Myocyte (in vitro differentiated cells): Measurements from ENCODE around the gene GPX2. TPM values are rescaled to one million over a fixed set of nuclear protein-coding genes. Genes with fewer than 3 reads are reported as not detected.
"Not testable (repeated sequence)": the region's sequence is repeated elsewhere in the genome, so short reads cannot be mapped to it uniquely, and the experiment has no call there.

Experiments used
- DNase-seq: peaks from one replicate; pipeline ENCODE4 v3.0.0-alpha.2; 2012; ENCODE audit warnings: low read depth
- total RNA-seq: library from RNA; depleted of rRNA; stranded (reverse); fragments of >200 nt; gene quantifications from 2 replicates; pipeline ENCODE4 v1.2.3, GENCODE V29; 2014

Gene GPX2
- total RNA-seq, 1 donor from 2014 or later: not detected

DNA sequence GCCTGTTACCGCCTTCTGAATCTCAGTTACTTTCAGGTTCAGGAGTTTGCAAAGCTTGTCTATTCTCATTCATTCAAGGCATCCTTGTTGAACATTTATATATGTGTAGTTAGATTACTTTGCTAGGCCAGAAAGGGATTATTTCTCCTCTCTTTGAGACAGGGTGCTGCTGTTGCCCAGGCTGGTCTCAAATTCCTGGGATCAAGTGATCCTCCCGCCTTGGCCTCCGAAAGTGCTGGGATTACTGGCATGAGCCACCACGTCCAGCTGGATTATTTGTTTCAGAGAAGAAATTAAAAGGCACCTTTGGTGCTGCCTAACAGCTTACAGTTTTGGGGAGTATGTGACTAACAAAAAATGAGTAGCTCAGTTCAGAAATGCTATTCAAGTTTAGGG lies 27.5 kb downstream of the GPX2 start:
- DNase-seq: no peak

DNA sequence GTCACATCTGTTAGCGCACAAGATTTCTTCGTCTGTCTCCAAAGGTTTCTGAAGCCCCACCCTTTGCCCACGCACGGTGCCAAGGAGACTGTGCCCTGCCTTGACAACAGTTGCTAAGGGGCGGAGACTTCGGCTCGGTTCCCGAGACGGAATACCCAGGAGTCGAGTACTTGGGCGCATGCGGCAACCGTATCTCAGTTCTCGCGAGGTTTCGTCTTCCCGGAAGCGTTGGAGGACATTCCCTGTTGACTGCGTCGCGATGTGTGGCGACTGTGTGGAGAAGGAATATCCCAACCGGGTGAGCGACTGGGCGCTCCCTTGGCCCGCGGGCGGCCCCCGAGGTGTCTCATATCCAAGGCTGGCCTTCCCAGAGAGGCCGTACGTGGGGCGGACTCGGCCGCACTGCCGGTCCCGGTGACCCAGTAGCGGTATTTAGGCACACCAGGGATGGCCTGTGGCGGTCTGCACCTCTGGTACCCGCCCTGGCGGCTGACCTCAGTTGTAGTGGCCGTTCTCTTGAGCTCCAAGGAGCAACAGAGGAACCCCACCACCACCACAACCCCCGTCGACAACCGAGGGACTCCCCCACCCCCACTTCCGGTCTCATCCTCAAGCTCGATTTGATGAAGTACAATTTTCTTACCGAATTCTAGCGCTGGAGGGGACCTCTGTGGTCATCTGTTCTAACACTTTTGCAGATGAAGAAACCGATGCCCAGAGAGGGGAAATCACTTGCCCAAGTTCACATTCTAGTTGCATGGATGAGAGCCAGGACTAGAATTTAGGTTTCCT lies 28.1 kb downstream of the GPX2 start, which contains the start of gene CHURC1:
Gene CHURC1, plus strand, starts transcription at position 219 of the 792 bp plus-strand sequence. Its CDS starts 41 bp downstream, at position 260.
- peak; percentile 100 for DNase-seq

DNA sequence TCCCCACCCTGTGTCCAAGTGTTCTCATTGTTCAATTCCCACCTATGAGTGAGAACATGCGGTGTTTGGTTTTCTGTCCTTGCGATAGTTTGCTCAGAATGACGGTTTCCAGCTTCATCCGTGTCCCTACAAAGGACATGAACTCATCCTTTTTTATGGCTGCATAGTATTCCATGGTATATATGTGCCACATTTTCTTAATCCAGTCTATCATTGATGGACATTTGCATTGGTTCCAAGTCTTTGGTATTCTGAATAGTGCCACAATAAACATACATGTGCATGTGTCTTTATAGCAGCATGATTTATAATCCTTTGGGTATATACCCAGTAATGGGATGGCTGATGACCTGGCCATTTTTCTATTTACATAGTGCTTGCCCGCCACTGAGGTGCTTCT lies 29.1 kb downstream of the GPX2 start:
- DNase-seq: not testable (repeated sequence)

DNA sequence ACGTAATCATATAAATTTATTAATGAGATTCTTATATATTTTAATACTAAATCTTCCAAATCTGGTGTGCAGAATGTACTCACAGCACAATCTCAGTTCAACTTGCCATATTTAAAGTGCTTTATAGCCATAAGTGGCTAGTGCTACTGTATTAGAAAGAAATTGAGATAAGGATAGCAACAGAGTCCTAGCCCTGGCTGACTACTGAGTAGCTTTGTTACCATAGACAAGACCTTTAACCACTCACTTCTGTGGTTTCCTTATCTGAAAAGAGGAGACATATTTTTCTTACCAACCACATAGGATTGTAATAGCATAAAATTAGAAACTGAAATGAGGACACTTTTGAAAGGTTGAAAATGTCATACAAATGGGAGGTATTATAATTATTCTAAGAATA lies 30.3 kb downstream of the GPX2 start:
- no peak for DNase-seq

DNA sequence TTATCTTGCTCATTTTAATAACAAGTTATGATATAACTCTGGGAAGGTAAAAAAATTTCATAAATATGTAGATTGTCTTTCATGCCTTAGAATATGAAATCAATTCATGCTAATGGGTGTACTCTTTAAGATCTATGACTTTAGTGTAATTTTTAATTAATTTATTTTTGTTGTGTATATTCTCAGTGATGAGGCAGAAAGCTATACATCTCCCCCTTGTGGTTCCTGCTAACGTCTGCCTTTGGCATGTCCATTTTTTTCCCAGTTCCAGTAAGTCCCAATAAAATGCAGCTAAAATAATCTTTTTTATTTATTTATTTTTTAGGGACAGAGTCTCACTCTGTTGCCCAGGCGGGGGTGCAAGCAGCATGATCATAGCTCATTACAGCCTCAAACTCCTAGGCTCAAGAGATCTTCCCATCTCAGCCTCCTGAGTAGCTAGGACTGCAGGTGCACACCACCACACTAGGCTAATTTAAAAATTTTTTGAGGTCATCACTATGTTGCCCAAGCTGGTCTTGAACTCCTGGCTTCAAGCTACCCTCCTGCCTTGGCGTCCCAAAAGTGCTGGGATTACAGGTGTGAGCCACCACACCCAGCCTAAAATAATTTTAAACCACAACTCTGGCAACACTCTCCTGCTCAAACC lies 31.6 kb downstream of the GPX2 start:
- DNase-seq: peak; percentile 24

DNA sequence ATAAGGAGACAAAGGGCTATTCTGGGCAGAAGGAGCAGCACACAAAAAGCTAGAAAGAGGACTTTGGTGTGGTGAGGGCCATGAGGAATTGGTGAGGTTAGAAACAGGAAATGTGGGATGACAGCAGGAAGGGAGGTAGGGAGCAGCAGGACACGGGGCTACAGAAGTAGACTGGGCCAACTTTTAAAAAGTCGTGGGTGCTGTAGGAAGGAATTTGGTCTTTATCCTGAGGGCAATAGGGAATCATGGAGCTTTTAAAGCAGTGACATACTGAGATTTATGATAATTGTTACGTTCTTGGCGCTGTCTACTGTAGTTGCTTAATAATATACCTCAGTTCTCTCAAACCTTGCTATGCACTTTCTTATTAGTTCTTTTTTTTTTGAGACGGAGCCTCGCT lies 36.5 kb downstream of the GPX2 start:
- no peak for DNase-seq

DNA sequence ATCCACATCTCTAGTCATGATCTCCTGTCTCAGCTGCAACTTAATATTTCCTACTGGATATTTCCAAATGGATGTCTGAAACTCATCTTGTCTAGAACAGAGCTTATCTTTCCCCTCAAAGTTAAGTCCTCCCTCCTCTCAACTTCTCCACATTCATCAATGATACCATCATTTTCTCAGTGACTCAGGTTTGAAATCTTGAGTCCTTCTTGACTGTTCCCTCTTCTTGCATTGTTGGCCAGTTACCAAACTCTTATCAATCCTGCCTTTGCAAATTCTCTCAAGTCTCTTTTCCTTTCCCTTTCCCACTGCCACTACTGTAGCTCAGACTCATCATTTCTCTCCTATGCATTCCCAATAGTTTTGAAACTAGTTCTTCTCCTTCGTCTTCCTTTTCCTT lies 42.6 kb downstream of the GPX2 start:
- DNase-seq: no peak

DNA sequence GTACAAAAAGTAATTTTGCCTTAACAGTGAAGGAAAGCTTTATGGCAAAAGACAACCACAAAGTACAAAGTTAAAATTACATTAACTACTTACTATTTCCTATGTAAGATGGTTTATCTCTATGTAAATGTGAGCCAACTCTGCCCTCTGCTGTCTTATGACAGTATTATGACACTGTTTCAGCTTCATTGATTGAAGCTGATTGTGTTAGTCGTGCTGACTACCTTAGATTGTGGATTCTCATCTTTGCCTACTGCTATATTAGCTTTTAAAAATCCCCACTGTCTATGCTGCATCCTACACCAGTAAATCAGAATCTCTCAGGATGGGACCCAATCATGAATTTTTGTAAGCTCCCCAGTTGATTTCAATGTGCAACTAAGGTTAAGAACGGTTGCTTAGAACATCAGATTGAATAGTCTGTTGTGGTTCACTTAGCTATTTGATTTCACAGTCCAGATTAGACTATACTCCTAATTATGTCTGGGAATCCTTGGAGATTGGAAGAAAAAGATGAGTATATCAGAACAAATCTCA lies 50.6 kb downstream of the GPX2 start:
- DNase-seq: peak; percentile 63

DNA sequence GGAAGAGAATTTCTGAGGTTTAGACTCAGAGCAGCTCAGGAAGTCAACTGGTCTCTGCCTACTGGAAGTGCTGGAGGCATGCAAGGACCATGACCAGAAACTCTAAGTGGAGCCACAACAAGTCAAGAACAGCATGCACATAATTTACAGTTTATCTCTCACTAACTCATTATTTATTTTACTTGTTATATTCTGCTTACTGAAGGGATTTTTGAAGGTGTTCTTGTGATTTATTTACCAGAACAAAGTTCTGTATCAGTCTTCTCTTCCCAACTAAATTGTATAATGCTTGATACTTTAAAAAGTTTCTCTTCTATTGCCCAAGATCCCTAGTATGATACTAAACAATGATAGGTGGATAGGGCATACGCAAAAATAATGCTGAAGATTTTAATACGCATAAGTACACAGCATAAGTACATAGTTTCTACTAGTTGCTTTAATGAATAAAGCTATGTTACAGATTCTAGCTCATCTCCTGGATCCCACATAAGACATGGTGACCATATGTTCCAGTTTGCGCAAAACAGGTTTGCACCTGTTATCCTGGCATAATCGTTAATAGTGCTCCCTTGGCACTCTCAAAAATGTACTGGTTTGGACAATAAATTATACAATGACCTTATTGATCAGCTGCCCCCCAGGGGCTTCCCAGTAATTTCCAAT lies 51.2 kb downstream of the GPX2 start:
- no peak for DNase-seq

DNA sequence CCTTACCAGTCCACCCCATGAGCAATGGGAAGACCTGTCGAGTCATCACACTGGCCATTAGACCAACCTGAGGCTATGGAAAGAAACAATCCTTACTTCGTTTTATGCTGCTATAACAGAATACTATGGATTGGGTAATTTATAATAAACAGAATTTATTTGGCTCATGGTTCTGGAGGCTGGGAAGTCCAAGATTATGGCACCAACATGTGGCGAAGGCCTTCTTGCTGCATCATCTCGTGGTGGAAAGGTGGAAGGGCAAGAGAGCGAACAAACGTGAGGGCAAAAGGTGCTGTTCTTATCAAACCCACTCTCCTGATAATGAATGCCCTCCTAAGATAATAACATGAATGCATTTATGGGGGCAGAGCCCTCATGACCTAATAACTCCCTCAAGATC lies 53.2 kb downstream of the GPX2 start:
- no peak for DNase-seq

Other genes with a start within 250 kb of the GPX2 start
- 4.4 and 5.2 TPM in 2 replicates for gene PLEKHG3, start 238.3 kb downstream of the GPX2 start, total RNA-seq
- gene SPTB, start 62.8 kb downstream of the GPX2 start, total RNA-seq: 4.3 and 4.6 TPM in 2 replicates
- 41.3 and 55.0 TPM in 2 replicates for gene CHURC1, start 28.3 kb downstream of the GPX2 start, total RNA-seq
- gene RAB15, start 29.6 kb upstream of the GPX2 start, total RNA-seq: 93.6 and 148 TPM in 2 replicates
- 11.8 and 13.9 TPM in 2 replicates for gene FNTB, start 44.1 kb upstream of the GPX2 start, total RNA-seq
- gene MAX, start 159.8 kb upstream of the GPX2 start, total RNA-seq: 38.7 and 43.0 TPM in 2 replicates